CD4-positive, alpha-beta T cell (primary cell): Measurements from ENCODE around the gene PTPRD. TPM values are rescaled to one million over a fixed set of nuclear protein-coding genes. Genes with fewer than 3 reads are reported as not detected.

Experiments
- ATAC-seq: fragments of 200-7000 bp; cut with Tn5 transposase; one replicate; pipeline ENCODE4 v1.10.0; 2022; ENCODE audit warnings: mild to moderate bottlenecking; ENCODE audit not compliant: poor library complexity
- CTCF ChIA-PET: fragments of 350-600 bp; sonication (Branson Sonifier 250); formaldehyde crosslinking; loops from one replicate; lab custom pipeline; 2021; ENCODE audit warnings: antibody characterized with exemption, inconsistent platforms; lab: Charles Lee
- POLR2A ChIA-PET: fragments of 350-600 bp; sonication (Branson Sonifier 250); formaldehyde crosslinking; loops from one replicate; lab custom pipeline; 2021; ENCODE audit warnings: antibody characterized with exemption, inconsistent platforms; lab: Charles Lee
- DNase-seq, 14 experiments: peaks; one replicate each; pipeline ENCODE4 v3.0.0-alpha.2; 2013 to 2020; ENCODE audit warnings: mixed read lengths in 2 of 14
- H3K27ac ChIP-seq, 2 donors: one replicate each; pipeline versions ENCODE4 v1.5.1 to v1.7.0; 2013; ENCODE audit warnings: low read length in 2 of 2, low read depth in 1 of 2, mild to moderate bottlenecking in 1 of 2
- H3K27me3 ChIP-seq, 2 experiments: 1 replicate in 1 of 2; 2 replicates in 1 of 2; pipeline versions ENCODE4 v1.6.1 to v1.7.0; 2013; ENCODE audit warnings: low read length in 2 of 2, control low read depth in 1 of 2, mild to moderate bottlenecking in 1 of 2, moderate library complexity in 1 of 2; ENCODE audit not compliant: insufficient read depth in 2 of 2, control insufficient read depth in 1 of 2
- H3K36me3 ChIP-seq: one replicate; pipeline ENCODE4 v1.6.1; 2013; ENCODE audit warnings: low read length, control low read depth; ENCODE audit not compliant: insufficient read depth
- H3K4me1 ChIP-seq: one replicate; pipeline ENCODE4 v1.6.1; 2013; ENCODE audit warnings: low read length, control low read depth; ENCODE audit not compliant: insufficient read depth
- H3K4me3 ChIP-seq: one replicate; pipeline ENCODE4 v1.5.1; 2013; ENCODE audit warnings: mild to moderate bottlenecking, low read length, moderate library complexity
- H3K9me3 ChIP-seq, 2 experiments: 1 replicate in 1 of 2; 2 replicates in 1 of 2; pipeline versions ENCODE4 v1.6.1 to v1.7.0; 2013; ENCODE audit warnings: low read length in 2 of 2, mild to moderate bottlenecking in 2 of 2, control low read depth in 1 of 2, moderate library complexity in 1 of 2; ENCODE audit not compliant: control insufficient read depth in 1 of 2, insufficient read depth in 1 of 2
- H3K27ac Mint-ChIP-seq: one replicate; pipeline ENCODE4 v1.8.0; 2020; ENCODE audit warnings: mixed read lengths
- H3K27me3 Mint-ChIP-seq: one replicate; pipeline ENCODE4 v1.8.0; 2021; ENCODE audit warnings: mixed read lengths
- H3K36me3 Mint-ChIP-seq: one replicate; pipeline ENCODE4 v1.8.0; 2021; ENCODE audit warnings: low read depth, mixed read lengths
- H3K4me1 Mint-ChIP-seq: one replicate; pipeline ENCODE4 v1.8.0; 2021; ENCODE audit warnings: low read depth, mixed read lengths
- H3K4me3 Mint-ChIP-seq: one replicate; pipeline ENCODE4 v1.8.0; 2020; ENCODE audit warnings: mild to moderate bottlenecking, mixed read lengths
- H3K9me3 Mint-ChIP-seq: one replicate; pipeline ENCODE4 v1.8.0; 2020; ENCODE audit warnings: mixed read lengths
- CTCF ChIP-seq: fragments of 200-600 bp; IDR thresholded peaks from one replicate; pipeline ENCODE4 v1.8.0; 2022; ENCODE audit warnings: antibody characterized with exemption, mild to moderate bottlenecking
- intact Hi-C, 2 experiments: fragments of 100-400 bp; cut with DNase I in 1 of 2; cut with micrococcal nuclease in 1 of 2; formaldehyde crosslinking; loops; one replicate each; pipeline versions ENCODE4 v1.15.1 to v1.9.0; 2023 to 2025; cut with DNase I, micrococcal nuclease
- total RNA-seq, 174 experiments: library from RNA in 2 of 174; stranded (reverse) in 2 of 174; gene quantifications; one replicate each; pipeline ENCODE4 v1.2.3 and lab custom pipeline; 2021 to 2026

PTPRD gene
- total RNA-seq, 2 experiments from 2014 or later = not detected

DNA sequence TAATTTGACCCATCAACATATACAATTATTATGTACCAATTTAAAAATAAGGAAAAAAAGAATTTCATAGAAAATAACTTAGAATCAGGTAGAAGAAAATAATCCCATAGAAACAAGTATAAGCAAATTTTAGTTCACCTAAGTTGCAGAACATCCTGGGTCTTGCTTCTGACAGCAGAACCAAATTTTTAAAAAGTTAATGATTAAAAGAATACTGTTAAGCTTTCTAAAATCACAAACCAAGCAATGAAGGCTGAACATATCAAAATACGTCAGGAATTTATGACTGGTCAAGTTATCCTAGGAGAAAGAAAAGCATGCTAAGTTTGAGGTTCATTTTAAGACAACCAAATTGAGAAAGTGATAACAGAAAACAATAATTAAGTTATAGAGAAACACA, 650.9 kb downstream of the PTPRD start:
- Histone ChIP-seq H3K9me3 (no peaks in the 10 kb centered on the region), H3K36me3 (no peaks in the 10 kb centered on the region), H3K4me1 (no peaks in the 10 kb centered on the region), H3K4me3 (no peak overlapping the region), H3K27me3 (no peaks in the 10 kb centered on the region), H3K27ac (no peak overlapping the region)
- Mint-ChIP-seq H3K4me3 (no peak overlapping the region), H3K36me3 (no peaks in the 10 kb centered on the region), H3K9me3 (peaks cover 3% of the 10 kb centered on the region), H3K4me1 (no peaks in the 10 kb centered on the region), H3K27ac (no peak overlapping the region), H3K27me3 (no peaks in the 10 kb centered on the region)
- no peak for TF ChIP-seq CTCF
- intact Hi-C loops = no loop called here
- no peak for DNase-seq
- ChIA-PET CTCF (no interaction called here), POLR2A (no interaction called here)
- ATAC-seq = no peak

GRCh38 chr9:9961487-9961886, 651.3 kb downstream of the PTPRD start:
- H3K4me1 Mint-ChIP-seq = no peaks in the 10 kb centered on the region
- TF ChIP-seq CTCF = no peak

DNA sequence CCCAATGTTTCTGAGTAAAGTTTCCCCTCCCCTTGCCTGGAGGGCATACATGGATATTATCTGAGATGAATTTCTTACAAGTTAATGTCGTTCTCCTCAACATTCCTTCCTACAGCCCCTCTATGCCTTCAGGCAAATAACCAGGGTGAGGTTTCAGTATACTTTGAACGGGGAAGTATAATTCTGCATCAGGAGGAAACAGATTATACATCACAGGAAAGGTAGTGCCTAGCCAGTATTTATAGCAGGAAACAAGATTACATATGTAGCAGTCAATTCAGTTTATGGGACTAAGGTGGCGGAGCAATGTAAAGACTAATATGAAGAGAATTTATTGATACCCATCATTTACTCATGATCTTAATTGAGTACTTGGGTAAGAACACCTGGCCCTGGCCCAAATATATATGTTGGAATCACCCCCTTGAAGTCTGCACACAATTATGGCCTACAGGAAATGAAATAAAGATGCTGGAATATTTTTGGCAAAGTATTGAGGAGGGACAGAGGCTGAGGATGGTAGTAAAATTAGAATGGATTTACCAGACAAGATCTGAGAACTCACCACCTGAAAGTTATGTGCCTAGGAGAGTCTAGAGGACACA, 661.1 kb downstream of the PTPRD start:
- intact Hi-C loops = no loop called here

More at GRCh38 chr9:9961487-9961886, 651.3 kb downstream of the PTPRD start:
- no peaks in the 10 kb centered on the region for H3K36me3 ChIP-seq
- ChIA-PET CTCF (no interaction called here), POLR2A (no interaction called here)
- H3K36me3 Mint-ChIP-seq = no peaks in the 10 kb centered on the region
- H3K9me3 Mint-ChIP-seq = peaks cover 3% of the 10 kb centered on the region
- no peaks in the 10 kb centered on the region for H3K27me3 ChIP-seq
- H3K27me3 Mint-ChIP-seq = no peaks in the 10 kb centered on the region
- H3K9me3 ChIP-seq = no peaks in the 10 kb centered on the region
- no peak overlapping the region for H3K27ac ChIP-seq
- no peaks in the 10 kb centered on the region for H3K4me1 ChIP-seq
- no peak overlapping the region for H3K27ac Mint-ChIP-seq
- H3K4me3 ChIP-seq = no peak overlapping the region
- ATAC-seq (no peak), DNase-seq (no peak)
- intact Hi-C loops = no loop called here
- H3K4me3 Mint-ChIP-seq = no peak overlapping the region

More for the DNA sequence above, 661.1 kb downstream of the PTPRD start:
- ATAC-seq = no peak
- H3K36me3 ChIP-seq = no peaks in the 10 kb centered on the region
- no peaks in the 10 kb centered on the region for H3K36me3 Mint-ChIP-seq
- H3K9me3 Mint-ChIP-seq = no peaks in the 10 kb centered on the region
- no peak overlapping the region for H3K27ac Mint-ChIP-seq
- H3K4me3 Mint-ChIP-seq = no peak overlapping the region
- H3K27me3 ChIP-seq = no peaks in the 10 kb centered on the region
- ChIA-PET POLR2A (no interaction called here), CTCF (no interaction called here)
- no peaks in the 10 kb centered on the region for H3K27me3 Mint-ChIP-seq
- no peak overlapping the region for H3K4me3 ChIP-seq
- H3K27ac ChIP-seq = no peak overlapping the region
- H3K4me1 Mint-ChIP-seq = no peaks in the 10 kb centered on the region
- H3K9me3 ChIP-seq = no peaks in the 10 kb centered on the region
- no peak for DNase-seq
- TF ChIP-seq CTCF = no peak
- no peaks in the 10 kb centered on the region for H3K4me1 ChIP-seq
